K562 (cell line): Measurements from ENCODE around the gene SLC17A2. TPM values are rescaled to one million over a fixed set of nuclear protein-coding genes. Genes with fewer than 3 reads are reported as not detected.

Experiments used
- ATAC-seq: fragments of 200-7000 bp; cut with Tn5 transposase; 3 replicates; pipeline ENCODE4 v1.9.1; 2020; ENCODE audit warnings: moderate library complexity
- BruUV-seq: library from RNA; stranded (reverse); fragments of 400-500 nt; replicated peaks from 2 replicates; lab custom pipeline; 2021; lab: Mats Ljungman, UMichigan
- CTCF ChIA-PET: fragments of 300-600 bp; formaldehyde crosslinking; extraction: SDS; loops from one replicate; lab custom pipeline; 2021; ENCODE audit warnings: low intra/inter-chr PET ratio; lab: Yijun Ruan, JAX
- POLR2A ChIA-PET: fragments of 300-600, 350-650 bp; sonication (Branson Sonifier 250); formaldehyde crosslinking; extraction: SDS; loops from one replicate; lab custom pipeline; 2021; ENCODE audit warnings: antibody characterized with exemption, inconsistent platforms; lab: Yijun Ruan, JAX
- DNase-seq, 4 experiments: peaks; one replicate each; pipeline versions ENCODE4 v3.0.0 to v3.0.0-alpha.2; 2011 to 2018; ENCODE audit warnings: low spot score in 3 of 4, mixed read lengths in 3 of 4; ENCODE audit errors: extremely low read depth in 1 of 4
- FAIRE-seq: peaks from 2 replicates; lab custom pipeline; 2011; peaks lifted over from hg19 to GRCh38; lab: Jason Lieb, UNC
- H2AFZ ChIP-seq: 2 replicates; pipeline ENCODE4 v1.6.0; 2011; ENCODE audit warnings: low read depth, low read length, control low read depth, inconsistent platforms
- H3K27ac ChIP-seq: fragments of 200-600 bp; 3 replicates; pipeline ENCODE4 v1.8.0; 2011; ENCODE audit warnings: low read depth, mild to moderate bottlenecking, control low read depth, inconsistent platforms, low read length, moderate library complexity, mixed read lengths; ENCODE audit errors: extremely low read depth
- H3K27me3 ChIP-seq, 2 experiments: fragments of 300-600 bp in 1 of 2; 2 replicates in 1 of 2; 3 replicates in 1 of 2; pipeline versions ENCODE4 v1.6.0 to v1.8.0; 2011; ENCODE audit warnings: inconsistent platforms in 2 of 2, low read length in 2 of 2, mild to moderate bottlenecking in 1 of 2, mixed read lengths in 1 of 2, moderate library complexity in 1 of 2; ENCODE audit not compliant: control insufficient read depth in 2 of 2, insufficient read depth in 2 of 2
- H3K36me3 ChIP-seq: fragments of 300-600 bp; 3 replicates; pipeline ENCODE4 v1.8.0; 2011; ENCODE audit warnings: mild to moderate bottlenecking, low read length, inconsistent platforms; ENCODE audit not compliant: control insufficient read depth, insufficient read depth
- H3K4me1 ChIP-seq, 2 experiments: fragments of 200-600 bp in 1 of 2; replicated peaks in 1 of 2; 2 replicates in 1 of 2; 3 replicates in 1 of 2; pipeline versions ENCODE4 v1.5.1 to v1.8.0; 2011; ENCODE audit warnings: inconsistent platforms in 2 of 2, low read length in 2 of 2, mild to moderate bottlenecking in 1 of 2, mixed read lengths in 1 of 2, moderate library complexity in 1 of 2; ENCODE audit not compliant: control insufficient read depth in 2 of 2, insufficient read depth in 2 of 2
- H3K4me2 ChIP-seq: 2 replicates; pipeline ENCODE4 v1.6.1; 2011; ENCODE audit warnings: low read length, control low read depth, inconsistent platforms, mixed read lengths; ENCODE audit not compliant: insufficient read depth
- H3K4me3 ChIP-seq: fragments of 200-600 bp; sonication (generic), shearing (Covaris generic); 2 replicates; pipeline ENCODE4 v1.5.1; 2016; ENCODE audit warnings: control low read depth, inconsistent platforms
- H3K79me2 ChIP-seq: fragments of 200-600 bp; 3 replicates; pipeline ENCODE4 v1.8.0; 2011; ENCODE audit warnings: low read length, inconsistent platforms; ENCODE audit not compliant: control insufficient read depth, insufficient read depth
- H3K9ac ChIP-seq, 2 experiments: 2 replicates each; pipeline versions ENCODE4 v1.6.0 to v1.6.1; 2011; ENCODE audit warnings: low read depth in 2 of 2, low read length in 2 of 2, control low read depth in 1 of 2, inconsistent platforms in 1 of 2, mild to moderate bottlenecking in 1 of 2, mixed read lengths in 1 of 2; ENCODE audit not compliant: insufficient read depth in 1 of 2
- H3K9me1 ChIP-seq: one replicate; pipeline ENCODE4 v1.6.0; 2011; ENCODE audit warnings: inconsistent platforms, mild to moderate bottlenecking, low read length, moderate library complexity; ENCODE audit not compliant: control insufficient read depth, insufficient read depth
- H3K9me3 ChIP-seq: replicated peaks from 2 replicates; pipeline ENCODE4 v1.5.1; 2011; ENCODE audit warnings: low read depth, low read length, inconsistent platforms; ENCODE audit not compliant: control insufficient read depth, insufficient read depth
- H4K20me1 ChIP-seq: replicated peaks from 2 replicates; pipeline ENCODE4 v1.6.1; 2011; ENCODE audit warnings: low read length, inconsistent platforms, mixed read lengths; ENCODE audit not compliant: control insufficient read depth, insufficient read depth
- ARID1B ChIP-seq: fragments of 450-650 bp; IDR thresholded peaks from 2 replicates; pipeline ENCODE4 v1.6.1; 2016; ENCODE audit warnings: antibody characterized with exemption, mild to moderate bottlenecking, inconsistent platforms
- ATF7 ChIP-seq: fragments of 450-650 bp; IDR thresholded peaks from 2 replicates; pipeline ENCODE4 v1.7.1; 2014; ENCODE audit warnings: mild to moderate bottlenecking, moderate library complexity
- C11orf30 ChIP-seq: fragments of 450-650 bp; IDR thresholded peaks from 2 replicates; pipeline ENCODE4 v1.6.1; 2016; ENCODE audit warnings: low read depth, mild to moderate bottlenecking
- CBX2 ChIP-seq: fragments of 200-600 bp; sonication (generic); IDR thresholded peaks from one replicate; pipeline ENCODE4 v1.6.1; 2012; ENCODE audit warnings: mild to moderate bottlenecking, low read length, inconsistent platforms; ENCODE audit not compliant: insufficient read depth, poor library complexity, severe bottlenecking
- CCNT2 ChIP-seq: IDR thresholded peaks from 2 replicates; pipeline ENCODE4 v1.6.1; 2011; ENCODE audit warnings: borderline replicate concordance, low read depth, mild to moderate bottlenecking, moderate library complexity, mixed read lengths, low read length; ENCODE audit not compliant: insufficient read length; ENCODE audit errors: extremely low read depth
- ELF2 ChIP-seq: fragments of 250-450 bp; sonication (Bioruptor Pico); IDR thresholded peaks from 2 replicates; pipeline ENCODE4 v1.5.0; 2021; ENCODE audit warnings: mild to moderate bottlenecking
- EWSR1 ChIP-seq: fragments of 450-650 bp; IDR thresholded peaks from 2 replicates; pipeline ENCODE4 v1.6.1; 2018; ENCODE audit warnings: borderline replicate concordance, mild to moderate bottlenecking, low read depth, moderate library complexity; ENCODE audit not compliant: partially characterized antibody
- KLF10 ChIP-seq: fragments of 250-450 bp; sonication (Bioruptor Pico); IDR thresholded peaks from 2 replicates; pipeline ENCODE4 v1.6.1; 2021; ENCODE audit warnings: matching md5 sums
- LEF1 ChIP-seq: fragments of 450-650 bp; IDR thresholded peaks from 2 replicates; pipeline ENCODE4 v1.6.1; 2016; ENCODE audit warnings: mild to moderate bottlenecking
- MAFG ChIP-seq: fragments of 450-650 bp; conservative IDR thresholded peaks from 2 replicates; pipeline ENCODE4 v1.6.1; 2016; ENCODE audit warnings: missing genetic modification characterization, missing compliant biosample characterization
- SMARCE1 ChIP-seq: fragments of 450-650 bp; IDR thresholded peaks from 2 replicates; pipeline ENCODE4 v1.7.1; 2016; ENCODE audit warnings: mild to moderate bottlenecking
- SPI1 ChIP-seq: IDR thresholded peaks from 2 replicates; pipeline ENCODE4 v1.6.1; 2011; ENCODE audit warnings: low read depth, low read length, control low read depth, borderline replicate concordance
- SRSF1 ChIP-seq: fragments of 200-400 bp; formaldehyde crosslinking; IDR thresholded peaks from 2 replicates; pipeline ENCODE4 v1.6.1; 2017; ENCODE audit warnings: mild to moderate bottlenecking, low read depth, low read length, moderate library complexity
- TEAD1 ChIP-seq, 2 experiments: fragments of 450-650 bp in 1 of 2; sonication (generic) in 1 of 2; formaldehyde crosslinking; IDR thresholded peaks; 2 replicates each; pipeline versions ENCODE4 v1.4.0 to v1.8.0; 2020 to 2022; ENCODE audit warnings: mild to moderate bottlenecking in 2 of 2, missing genetic modification reagents in 1 of 2
- ZNF232 ChIP-seq: sonication (generic); formaldehyde crosslinking; IDR thresholded peaks from 2 replicates; pipeline ENCODE4 v1.8.0; 2022; ENCODE audit warnings: mild to moderate bottlenecking, missing genetic modification reagents
- ZNF24 ChIP-seq: fragments of 450-650 bp; IDR thresholded peaks from 2 replicates; pipeline ENCODE4 v1.6.1; 2016
- ZNF316 ChIP-seq: fragments of 450-650 bp; IDR thresholded peaks from 2 replicates; pipeline ENCODE4 v1.6.1; 2016
- ZNF507 ChIP-seq: conservative IDR thresholded peaks from 2 replicates; pipeline ENCODE4 v1.6.1; 2017; ENCODE audit warnings: missing genetic modification characterization, missing compliant biosample characterization
- ZNF785 ChIP-seq: fragments of 250-450 bp; sonication (Bioruptor Pico); IDR thresholded peaks from 2 replicates; pipeline ENCODE4 v1.4.0; 2020; ENCODE audit warnings: mild to moderate bottlenecking
- WGBS: fragments of 100-300 bp; shearing (Covaris generic); methylation state at CpG from one replicate; pipeline ENCODE4 v1.1.6; 2016; ENCODE audit warnings: low coverage, mixed read lengths; ENCODE audit not compliant: insufficient coverage; ENCODE audit errors: missing lambda C conversion rate; 5-methylcytosine and 5-hydroxymethylcytosine counted together
- in situ Hi-C: fragments of 300-500 bp; cut with MboI; formaldehyde crosslinking; loops from 4 replicates; pipeline ENCODE4 v1.15.0; 2018; ENCODE audit warnings: inconsistent platforms, mixed read lengths
- intact Hi-C: fragments of 100-400 bp; cut with micrococcal nuclease; formaldehyde crosslinking; loops from 2 replicates; pipeline ENCODE4 v1.14.2; 2022
- polyA plus RNA-seq, 8 experiments: library from polyadenylated mRNA; depleted of rRNA in 4 of 8; stranded (reverse) in 5 of 8; unstranded in 3 of 8; fragments of >200 nt; fragmentation: Nextera tagmentation in 2 of 8; fragmentation: Illumina TruSeq in 1 of 8; extraction: Ambion mirVana in 2 of 8; extraction: Trizol in 1 of 8; gene quantifications; 2 replicates each; pipeline versions ENCODE4 v1.2.1 to v1.2.3, GENCODE V29; 2011 to 2014; ENCODE audit warnings: inconsistent platforms in 1 of 8, missing spikeins in 1 of 8
- total RNA-seq, 7 experiments: library from RNA; depleted of rRNA in 6 of 7; stranded (reverse); fragments of >200 nt in 6 of 7; fragmentation: Illumina TruSeq in 2 of 7; extraction: Trizol in 2 of 7; gene quantifications; 2 replicates each; pipeline versions ENCODE4 v1.2.1 to v1.2.3, GENCODE V29; 2011 to 2021; ENCODE audit warnings: low replicate concordance in 1 of 7
- TF ChIP-seq, protein P1 (sequence below): fragments of 250-450 bp; sonication (Bioruptor Pico); IDR thresholded peaks from 2 replicates; pipeline ENCODE4 v1.8.0; 2022; ENCODE audit warnings: moderate library complexity, mild to moderate bottlenecking, inconsistent platforms
- TF ChIP-seq, protein P2 (sequence below): fragments of 450-650 bp; formaldehyde crosslinking; IDR thresholded peaks from 2 replicates; pipeline ENCODE4 v1.4.0; 2020; ENCODE audit warnings: mild to moderate bottlenecking, moderate library complexity
- TF ChIP-seq, protein P3 (sequence below): fragments of 250-450 bp; sonication (Bioruptor Pico); IDR thresholded peaks from 2 replicates; pipeline ENCODE4 v1.6.1; 2021; ENCODE audit warnings: mild to moderate bottlenecking
- TF ChIP-seq, protein P4 (sequence below): fragments of 450-650 bp; IDR thresholded peaks from 2 replicates; pipeline ENCODE4 v1.7.0; 2016; ENCODE audit warnings: borderline replicate concordance

The SLC17A2 gene
- total and polyA plus RNA-seq, 9 of the 15 experiments (the other 6 are each of a cell fraction or from before 2014, with no cell fraction given), result not detected

DNA sequence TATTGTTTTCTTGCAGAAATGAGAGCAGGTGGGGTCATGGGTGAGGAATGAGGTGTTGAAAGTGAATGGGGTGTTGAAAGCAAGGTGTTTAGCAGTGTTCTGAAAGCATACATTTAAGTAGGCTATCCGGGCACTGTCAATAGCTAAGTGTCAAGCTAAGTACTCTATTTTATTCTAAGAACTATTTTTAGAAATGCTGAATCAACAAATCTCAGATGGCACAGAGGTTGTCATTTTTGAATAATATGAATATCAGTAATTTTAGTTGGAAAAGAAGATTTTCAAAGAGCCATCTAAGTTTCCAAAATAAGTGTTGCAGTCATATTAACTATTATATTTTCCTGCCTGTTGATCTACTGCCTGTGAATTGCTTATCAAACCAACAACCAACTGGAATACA lies 34.7 kb downstream of the SLC17A2 start:
- Histone ChIP-seq H3K27ac (no peak overlapping the region), H3K36me3 (no peaks in the 10 kb centered on the region), H3K4me1 (no peaks in the 10 kb centered on the region; a peak in 1 of 5 replicates), H3K9ac (no peak overlapping the region), H3K9me1 (peaks cover 2% of the 10 kb centered on the region), H3K4me2 (no peak overlapping the region), H3K79me2 (no peaks in the 10 kb centered on the region), H3K27me3 (no peaks in the 10 kb centered on the region), H2AFZ (no peak overlapping the region), H4K20me1 (no peaks in the 10 kb centered on the region), H3K9me3 (no peaks in the 10 kb centered on the region), H3K4me3 (no peak overlapping the region)
- in situ Hi-C loops (no loop called here), intact Hi-C loops (no loop called here)
- ATAC-seq (no peak), FAIRE-seq (no peak), DNase-seq (no peak)
- POLR2A ChIA-PET, result no interaction called here
- BruUV-seq, result no TSS peak
- WGBS, result 0% methylated on average over 1 of the region's 1 CpG
- CTCF ChIA-PET, result no interaction called here
- TF ChIP-seq LEF1, result no peak
- peak; percentile 86 for TF ChIP-seq C11orf30
- TF ChIP-seq EWSR1, result no peak
- TF ChIP-seq, protein P1, sequence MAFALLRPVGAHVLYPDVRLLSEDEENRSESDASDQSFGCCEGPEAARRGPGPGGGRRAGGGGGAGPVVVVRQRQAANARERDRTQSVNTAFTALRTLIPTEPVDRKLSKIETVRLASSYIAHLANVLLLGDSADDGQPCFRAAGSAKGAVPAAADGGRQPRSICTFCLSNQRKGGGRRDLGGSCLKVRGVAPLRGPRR (CRISPR knock-in tag), result no peak
- TF ChIP-seq ARID1B, result no peak
- TF ChIP-seq ZNF785 (CRISPR knock-in tag), result no peak
- TF ChIP-seq, protein P2, sequence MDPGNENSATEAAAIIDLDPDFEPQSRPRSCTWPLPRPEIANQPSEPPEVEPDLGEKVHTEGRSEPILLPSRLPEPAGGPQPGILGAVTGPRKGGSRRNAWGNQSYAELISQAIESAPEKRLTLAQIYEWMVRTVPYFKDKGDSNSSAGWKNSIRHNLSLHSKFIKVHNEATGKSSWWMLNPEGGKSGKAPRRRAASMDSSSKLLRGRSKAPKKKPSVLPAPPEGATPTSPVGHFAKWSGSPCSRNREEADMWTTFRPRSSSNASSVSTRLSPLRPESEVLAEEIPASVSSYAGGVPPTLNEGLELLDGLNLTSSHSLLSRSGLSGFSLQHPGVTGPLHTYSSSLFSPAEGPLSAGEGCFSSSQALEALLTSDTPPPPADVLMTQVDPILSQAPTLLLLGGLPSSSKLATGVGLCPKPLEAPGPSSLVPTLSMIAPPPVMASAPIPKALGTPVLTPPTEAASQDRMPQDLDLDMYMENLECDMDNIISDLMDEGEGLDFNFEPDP (CRISPR knock-in tag), result no peak
- no peak for TF ChIP-seq CCNT2
- TF ChIP-seq, protein P3, sequence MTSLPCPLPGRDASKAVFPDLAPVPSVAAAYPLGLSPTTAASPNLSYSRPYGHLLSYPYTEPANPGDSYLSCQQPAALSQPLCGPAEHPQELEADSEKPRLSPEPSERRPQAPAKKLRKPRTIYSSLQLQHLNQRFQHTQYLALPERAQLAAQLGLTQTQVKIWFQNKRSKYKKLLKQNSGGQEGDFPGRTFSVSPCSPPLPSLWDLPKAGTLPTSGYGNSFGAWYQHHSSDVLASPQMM, result no peak
- no peak for TF ChIP-seq ATF7
- no peak for TF ChIP-seq SRSF1
- no peak for TF ChIP-seq KLF10
- TF ChIP-seq ZNF232 (CRISPR knock-in tag), result no peak
- TF ChIP-seq, protein P4, sequence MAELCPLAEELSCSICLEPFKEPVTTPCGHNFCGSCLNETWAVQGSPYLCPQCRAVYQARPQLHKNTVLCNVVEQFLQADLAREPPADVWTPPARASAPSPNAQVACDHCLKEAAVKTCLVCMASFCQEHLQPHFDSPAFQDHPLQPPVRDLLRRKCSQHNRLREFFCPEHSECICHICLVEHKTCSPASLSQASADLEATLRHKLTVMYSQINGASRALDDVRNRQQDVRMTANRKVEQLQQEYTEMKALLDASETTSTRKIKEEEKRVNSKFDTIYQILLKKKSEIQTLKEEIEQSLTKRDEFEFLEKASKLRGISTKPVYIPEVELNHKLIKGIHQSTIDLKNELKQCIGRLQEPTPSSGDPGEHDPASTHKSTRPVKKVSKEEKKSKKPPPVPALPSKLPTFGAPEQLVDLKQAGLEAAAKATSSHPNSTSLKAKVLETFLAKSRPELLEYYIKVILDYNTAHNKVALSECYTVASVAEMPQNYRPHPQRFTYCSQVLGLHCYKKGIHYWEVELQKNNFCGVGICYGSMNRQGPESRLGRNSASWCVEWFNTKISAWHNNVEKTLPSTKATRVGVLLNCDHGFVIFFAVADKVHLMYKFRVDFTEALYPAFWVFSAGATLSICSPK, result no peak
- TF ChIP-seq ZNF507 (tag), result no peak
- no peak for TF ChIP-seq TEAD1 (CRISPR knock-in tag; IDR thresholded peaks at IDR 0.05)
- TF ChIP-seq CBX2, result no peak
- no peak for TF ChIP-seq SMARCE1
- no peak for TF ChIP-seq ELF2 (CRISPR knock-in tag)
- TF ChIP-seq ZNF316, result peak; percentile 91
- TF ChIP-seq MAFG (tag), result peak; percentile 88
- TF ChIP-seq ZNF24, result no peak
- no peak for TF ChIP-seq SPI1
